HepG2 (cell line): ENCODE results near the gene MYO15A. TPM values are rescaled to one million over a fixed set of nuclear protein-coding genes. Genes with fewer than 3 reads are reported as not detected.

ENCODE experiments used
- ATAC-seq: fragments of 200-7000 bp; cut with Tn5 transposase; 3 replicates; pipeline ENCODE4 v1.9.1; 2020; ENCODE audit warnings: mild to moderate bottlenecking, moderate library complexity
- BruUV-seq: library from RNA; stranded (reverse); fragments of 400-500 nt; replicated peaks from 2 replicates; lab custom pipeline; 2021; lab: Mats Ljungman, UMichigan
- CTCF ChIA-PET: fragments of 300-600 bp; formaldehyde crosslinking; extraction: SDS; loops from one replicate; lab custom pipeline; 2021; ENCODE audit warnings: low total read pairs, inconsistent platforms, low intra/inter-chr PET ratio; lab: Yijun Ruan, JAX
- POLR2A ChIA-PET: fragments of 350-600 bp; sonication (Branson Sonifier 250); formaldehyde crosslinking; loops from one replicate; lab custom pipeline; 2020; ENCODE audit warnings: antibody characterized with exemption, inconsistent platforms; lab: Yijun Ruan, JAX
- DNase-seq: peaks from one replicate; pipeline ENCODE4 v3.0.0-alpha.2; 2015; ENCODE audit warnings: low spot score
- FAIRE-seq: peaks from 3 replicates; lab custom pipeline; 2011; peaks lifted over from hg19 to GRCh38; lab: Jason Lieb, UNC
- H2AFZ ChIP-seq: one replicate; pipeline ENCODE4 v1.6.1; 2011; ENCODE audit warnings: low read length, inconsistent platforms
- H3K27ac ChIP-seq: fragments of 300-600 bp; 3 replicates; pipeline ENCODE4 v1.8.0; 2011; ENCODE audit warnings: mixed run types, mild to moderate bottlenecking, mixed read lengths, low read length, inconsistent platforms; ENCODE audit not compliant: insufficient read depth; ENCODE audit errors: extremely low read length
- H3K27me3 ChIP-seq, 2 experiments: fragments of 200-600 bp in 1 of 2; 2 replicates in 1 of 2; 3 replicates in 1 of 2; pipeline versions ENCODE4 v1.6.0 to v1.8.0; 2011; ENCODE audit warnings: low read length in 2 of 2, mild to moderate bottlenecking in 2 of 2, moderate library complexity in 2 of 2, inconsistent platforms in 1 of 2; ENCODE audit not compliant: insufficient read depth in 2 of 2, control insufficient read depth in 1 of 2
- H3K36me3 ChIP-seq, 2 experiments: fragments of 200-600 bp in 1 of 2; replicated peaks in 1 of 2; 2 replicates in 1 of 2; 3 replicates in 1 of 2; pipeline versions ENCODE4 v1.5.1 to v1.8.0; 2011; ENCODE audit warnings: low read length in 2 of 2, inconsistent platforms in 1 of 2; ENCODE audit not compliant: insufficient read depth in 2 of 2, control insufficient read depth in 1 of 2
- H3K4me1 ChIP-seq: 2 replicates; pipeline ENCODE4 v1.5.1; 2012; ENCODE audit warnings: low read length, inconsistent platforms; ENCODE audit not compliant: insufficient read depth
- H3K4me2 ChIP-seq: 2 replicates; pipeline ENCODE4 v1.6.0; 2011; ENCODE audit warnings: low read depth, low read length, inconsistent platforms
- H3K4me3 ChIP-seq, 3 experiments: fragments of 200-600 bp in 1 of 3; sonication (generic), shearing (Covaris generic) in 1 of 3; replicated peaks in 1 of 3; 2 replicates each; pipeline ENCODE4 v1.5.1; 2011 to 2016; ENCODE audit warnings: low read length in 3 of 3, inconsistent platforms in 2 of 3, low read depth in 2 of 3, mild to moderate bottlenecking in 2 of 3, control low read depth in 1 of 3, mixed read lengths in 1 of 3; ENCODE audit not compliant: insufficient read depth in 1 of 3
- H3K79me2 ChIP-seq: one replicate; pipeline ENCODE4 v1.6.1; 2011; ENCODE audit warnings: low read length, inconsistent platforms; ENCODE audit not compliant: insufficient read depth
- H3K9ac ChIP-seq: 2 replicates; pipeline ENCODE4 v1.6.0; 2011; ENCODE audit warnings: mild to moderate bottlenecking, low read depth, low read length, inconsistent platforms; ENCODE audit not compliant: insufficient read depth
- H3K9me3 ChIP-seq: 2 replicates; pipeline ENCODE4 v1.5.1; 2012; ENCODE audit warnings: mild to moderate bottlenecking, low read length
- H4K20me1 ChIP-seq: 2 replicates; pipeline ENCODE4 v1.6.0; 2011; ENCODE audit warnings: inconsistent platforms, mild to moderate bottlenecking, low read length, moderate library complexity; ENCODE audit not compliant: insufficient read depth
- CBX5 ChIP-seq: sonication (generic); formaldehyde crosslinking; IDR thresholded peaks from 2 replicates; pipeline ENCODE4 v1.4.0; 2020; ENCODE audit warnings: missing genetic modification reagents, borderline replicate concordance
- PAF1 ChIP-seq: IDR thresholded peaks from 2 replicates; pipeline ENCODE4 v1.6.1; 2016; ENCODE audit warnings: missing genetic modification reagents, missing compliant biosample characterization
- POLR2A ChIP-seq, 2 experiments: IDR thresholded peaks; 2 replicates each; pipeline ENCODE4 v1.6.1; 2011; ENCODE audit warnings: low read depth in 2 of 2, low read length in 2 of 2, mild to moderate bottlenecking in 1 of 2, moderate library complexity in 1 of 2; ENCODE audit not compliant: insufficient read depth in 1 of 2
- SALL2 ChIP-seq: sonication (generic); formaldehyde crosslinking; IDR thresholded peaks from 2 replicates; pipeline ENCODE4 v1.8.1; 2023; ENCODE audit warnings: mild to moderate bottlenecking, missing genetic modification reagents, inconsistent platforms
- SNRNP70 ChIP-seq: fragments of 200-400 bp; formaldehyde crosslinking; IDR thresholded peaks from 2 replicates; pipeline ENCODE4 v1.6.1; 2017; ENCODE audit warnings: mild to moderate bottlenecking, low read depth, low read length, moderate library complexity
- SP140L ChIP-seq: sonication (generic); formaldehyde crosslinking; IDR thresholded peaks from 2 replicates; pipeline ENCODE4 v1.4.0; 2020; ENCODE audit warnings: missing genetic modification reagents, borderline replicate concordance
- SP2 ChIP-seq: sonication (generic); formaldehyde crosslinking; IDR thresholded peaks from 2 replicates; pipeline ENCODE4 v1.5.1; 2020; ENCODE audit warnings: mild to moderate bottlenecking, missing genetic modification reagents
- SRF ChIP-seq: IDR thresholded peaks from 2 replicates; pipeline ENCODE4 v1.6.1; 2011; ENCODE audit warnings: mild to moderate bottlenecking, low read depth, low read length, moderate library complexity
- ZNF33B ChIP-seq: sonication (generic); formaldehyde crosslinking; IDR thresholded peaks from 2 replicates; pipeline ENCODE4 v1.5.1; 2020; ENCODE audit warnings: mild to moderate bottlenecking, missing genetic modification reagents
- ZNF468 ChIP-seq: sonication (generic); formaldehyde crosslinking; IDR thresholded peaks from 2 replicates; pipeline ENCODE4 v1.8.0; 2022; ENCODE audit warnings: mild to moderate bottlenecking, moderate library complexity, missing genetic modification reagents
- WGBS: methylation state at CpG from one replicate; pipeline ENCODE4 v1.1.6; 2017; ENCODE audit warnings: low lambda C conversion rate; 5-methylcytosine and 5-hydroxymethylcytosine counted together
- in situ Hi-C: cut with HindIII; loops from 2 replicates; pipeline ENCODE4 v1.10.0; 2017; ENCODE audit warnings: low pct_unique_long_range_greater_than_20kb; ENCODE audit not compliant: extremely low pct_ligation_motif_present
- intact Hi-C: fragments of 100-400 bp; cut with micrococcal nuclease; formaldehyde crosslinking; loops from one replicate; pipeline ENCODE4 v1.10.0; 2022; ENCODE audit not compliant: unreplicated experiment
- polyA plus RNA-seq, 8 experiments: library from polyadenylated mRNA; depleted of rRNA in 3 of 8; stranded (reverse) in 7 of 8; unstranded in 1 of 8; fragments of >200 nt; fragmentation: Illumina TruSeq in 4 of 8; extraction: Trizol in 4 of 8; gene quantifications; 2 replicates each; pipeline versions ENCODE4 v1.2.1 to v1.2.3, GENCODE V29; 2011 to 2016; ENCODE audit warnings: low read depth in 4 of 8, missing spikeins in 1 of 8, mixed read lengths in 1 of 8; ENCODE audit not compliant: insufficient read depth in 1 of 8
- total RNA-seq, 5 experiments: library from RNA; depleted of rRNA; stranded (reverse); fragments of >200 nt; fragmentation: Illumina TruSeq; extraction: Trizol; gene quantifications; 2 replicates each; pipeline ENCODE4 v1.2.3, GENCODE V29; 2016; ENCODE audit warnings: low read depth in 1 of 5
- TF ChIP-seq, protein P1 (sequence below): sonication (generic); formaldehyde crosslinking; IDR thresholded peaks from 2 replicates; pipeline ENCODE4 v1.8.0; 2022; ENCODE audit warnings: mild to moderate bottlenecking, missing genetic modification reagents
- TF ChIP-seq, protein P2 (sequence below): sonication (generic); formaldehyde crosslinking; IDR thresholded peaks from 2 replicates; pipeline ENCODE4 v1.5.0; 2020; ENCODE audit warnings: mild to moderate bottlenecking, missing genetic modification reagents, borderline replicate concordance

Gene MYO15A
- total and polyA plus RNA-seq, 2 of the 13 experiments (the other 11 are each of a cell fraction or from before 2014, with no cell fraction given), result 0.07 to 0.20 TPM

DNA sequence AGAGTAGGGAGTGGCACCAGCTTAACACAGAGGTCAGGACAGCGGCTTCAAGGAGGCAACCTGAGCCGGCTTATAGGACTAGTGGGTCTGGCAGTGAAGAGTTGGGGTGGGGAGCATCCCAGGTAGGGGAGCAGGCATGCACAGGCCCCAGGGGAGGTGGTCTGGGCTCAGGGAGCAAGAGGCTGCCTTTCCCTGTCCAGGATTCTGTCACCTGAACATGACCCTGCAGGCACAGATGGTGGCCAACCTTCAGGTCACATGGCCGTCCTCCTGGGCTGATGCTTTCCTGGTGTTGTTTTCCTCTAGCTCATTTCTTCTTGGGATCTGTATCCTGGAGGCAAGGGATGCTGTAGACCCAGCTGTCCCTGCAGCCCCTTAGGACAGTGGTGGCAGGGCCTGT is 3.5 kb upstream of the MYO15A start:
- POLR2A ChIA-PET, result no interaction called here
- Histone ChIP-seq H3K27me3 (no peaks in the 10 kb centered on the region), H4K20me1 (no peaks in the 10 kb centered on the region), H2AFZ (no peak overlapping the region), H3K4me2 (no peak overlapping the region), H3K9me3 (no peaks in the 10 kb centered on the region), H3K36me3 (peaks cover 1 to 23% of the 10 kb centered on the region in 2 experiments; a peak in 4 of 5 replicates), H3K4me3 (no peak overlapping the region), H3K79me2 (no peaks in the 10 kb centered on the region), H3K9ac (no peak overlapping the region), H3K27ac (no peak overlapping the region), H3K4me1 (no peaks in the 10 kb centered on the region)
- WGBS, result 83% methylated on average over 1 of the region's 3 CpGs
- ATAC-seq (no peak), FAIRE-seq (no peak), DNase-seq (no peak)
- TF ChIP-seq, protein P1, sequence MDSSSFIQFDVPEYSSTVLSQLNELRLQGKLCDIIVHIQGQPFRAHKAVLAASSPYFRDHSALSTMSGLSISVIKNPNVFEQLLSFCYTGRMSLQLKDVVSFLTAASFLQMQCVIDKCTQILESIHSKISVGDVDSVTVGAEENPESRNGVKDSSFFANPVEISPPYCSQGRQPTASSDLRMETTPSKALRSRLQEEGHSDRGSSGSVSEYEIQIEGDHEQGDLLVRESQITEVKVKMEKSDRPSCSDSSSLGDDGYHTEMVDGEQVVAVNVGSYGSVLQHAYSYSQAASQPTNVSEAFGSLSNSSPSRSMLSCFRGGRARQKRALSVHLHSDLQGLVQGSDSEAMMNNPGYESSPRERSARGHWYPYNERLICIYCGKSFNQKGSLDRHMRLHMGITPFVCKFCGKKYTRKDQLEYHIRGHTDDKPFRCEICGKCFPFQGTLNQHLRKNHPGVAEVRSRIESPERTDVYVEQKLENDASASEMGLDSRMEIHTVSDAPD (CRISPR knock-in tag), result no peak
- TF ChIP-seq POLR2A (IDR thresholded peaks at IDR 0.05; ENCODE audit: insufficient read depth in 1 of 2, low read depth in 2 of 2, low read length in 2 of 2), result 0 out of 4 replicates have a peak, but pooled peaks of 1 of the 2 experiments have one; percentile 26
- CTCF ChIA-PET, result no interaction called here
- no TSS peak for BruUV-seq
- intact Hi-C loops, result no loop called here
- in situ Hi-C loops, result loop anchor here (25.0 kb wide), 1 partner anchor 93 kb away; no protein-coding TSS in a partner anchor

DNA sequence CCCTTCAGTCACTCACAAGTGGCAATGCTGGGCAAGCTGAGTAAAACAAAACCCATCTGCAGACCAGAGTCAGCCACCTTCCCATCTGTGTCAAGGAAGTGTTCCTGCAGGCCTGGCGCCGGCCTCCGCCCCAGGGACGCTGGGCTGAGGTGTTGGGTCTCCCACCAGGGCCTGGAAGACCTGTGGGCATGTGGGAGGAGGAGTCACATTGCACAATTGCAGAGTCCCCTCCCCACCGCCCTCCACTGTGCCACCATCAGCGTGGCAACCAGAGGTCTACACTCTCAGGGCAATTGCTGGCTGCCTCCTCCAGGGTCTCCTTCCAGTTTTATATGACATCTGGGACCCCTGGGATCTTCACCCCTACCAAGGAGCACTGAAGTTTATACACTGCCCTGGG is 3.0 kb upstream of the MYO15A start:
- Histone ChIP-seq H3K27ac (no peak overlapping the region), H3K79me2 (no peaks in the 10 kb centered on the region), H3K4me1 (peaks cover 2% of the 10 kb centered on the region; the same call in 1 of the 2 replicates), H3K36me3 (peaks cover 1 to 18% of the 10 kb centered on the region in 2 experiments; a peak in 3 of 5 replicates), H3K27me3 (no peaks in the 10 kb centered on the region), H2AFZ (no peak overlapping the region), H3K9ac (no peak overlapping the region), H3K9me3 (no peaks in the 10 kb centered on the region), H3K4me2 (no peak overlapping the region), H3K4me3 (no peak overlapping the region), H4K20me1 (no peaks in the 10 kb centered on the region)
- in situ Hi-C loops, result loop anchor here (25.0 kb wide), 1 partner anchor 93 kb away; no protein-coding TSS in a partner anchor
- 87% methylated on average over 2 of the region's 6 CpGs for WGBS
- ATAC-seq, result no peak
- ChIA-PET POLR2A (no interaction called here), CTCF (no interaction called here)
- intact Hi-C loops, result no loop called here
- no peak for DNase-seq
- FAIRE-seq, result no peak
- no TSS peak for BruUV-seq
- no peak for TF ChIP-seq SRF
- no peak for TF ChIP-seq CBX5 (CRISPR knock-in tag)
- TF ChIP-seq, protein P2, sequence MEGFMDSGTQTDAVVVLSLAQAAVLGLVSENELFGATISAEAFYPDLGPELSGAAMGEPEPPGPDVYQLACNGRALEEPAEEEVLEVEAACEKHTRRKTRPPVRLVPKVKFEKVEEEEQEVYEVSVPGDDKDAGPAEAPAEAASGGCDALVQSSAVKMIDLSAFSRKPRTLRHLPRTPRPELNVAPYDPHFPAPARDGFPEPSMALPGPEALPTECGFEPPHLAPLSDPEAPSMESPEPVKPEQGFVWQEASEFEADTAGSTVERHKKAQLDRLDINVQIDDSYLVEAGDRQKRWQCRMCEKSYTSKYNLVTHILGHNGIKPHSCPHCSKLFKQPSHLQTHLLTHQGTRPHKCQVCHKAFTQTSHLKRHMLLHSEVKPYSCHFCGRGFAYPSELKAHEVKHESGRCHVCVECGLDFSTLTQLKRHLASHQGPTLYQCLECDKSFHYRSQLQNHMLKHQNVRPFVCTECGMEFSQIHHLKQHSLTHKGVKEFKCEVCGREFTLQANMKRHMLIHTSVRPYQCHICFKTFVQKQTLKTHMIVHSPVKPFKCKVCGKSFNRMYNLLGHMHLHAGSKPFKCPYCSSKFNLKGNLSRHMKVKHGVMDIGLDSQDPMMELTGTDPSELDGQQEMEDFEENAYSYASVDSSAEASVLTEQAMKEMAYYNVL (CRISPR knock-in tag), result no peak
- TF ChIP-seq POLR2A (IDR thresholded peaks at IDR 0.05; ENCODE audit: insufficient read depth in 1 of 2, low read depth in 2 of 2, low read length in 2 of 2), result no peak
- no peak for TF ChIP-seq ZNF468
- TF ChIP-seq SNRNP70, result no peak
- TF ChIP-seq SP2 (CRISPR knock-in tag), result no peak
- no peak for TF ChIP-seq PAF1 (CRISPR knock-in tag)
- no peak for TF ChIP-seq ZNF33B (CRISPR knock-in tag)
- no peak for TF ChIP-seq SP140L (CRISPR knock-in tag)
- TF ChIP-seq SALL2 (CRISPR knock-in tag), result no peak
